DND-41 (cell line): Measurements from ENCODE around the gene TAS2R50.

ENCODE experiments used
- CTCF ChIP-seq: IDR thresholded peaks from 2 replicates; pipeline ENCODE4 v1.5.1; 2012; ENCODE audit warnings: borderline replicate concordance, low read length, moderate library complexity, mild to moderate bottlenecking; ENCODE audit not compliant: poor library complexity, severe bottlenecking; ENCODE audit errors: extremely low read depth
- EZH2 ChIP-seq: IDR thresholded peaks from 3 replicates; pipeline ENCODE4 v1.6.1; 2012; ENCODE audit warnings: borderline replicate concordance, low read depth, mild to moderate bottlenecking, moderate library complexity, low read length, inconsistent platforms; ENCODE audit not compliant: severe bottlenecking

- TF ChIP-seq CTCF, result no peak
- TF ChIP-seq EZH2, result no peak
These were observed 21.2 kb downstream of the TAS2R50 start for GRCh38 chr12:10965476-10965875.
